Activated CD8-positive, alpha-beta memory T cell treated with anti-CD3 and anti-CD28 coated beads, Interleukin-2, amount 50 U/mL, for 24 hours (primary cell): Measurements from ENCODE around the gene DCTD.

ENCODE experiments used
- DNase-seq: peaks from one replicate; pipeline ENCODE4 v3.0.0-alpha.2; 2020; ENCODE audit errors: extremely low read depth

DCTD gene

GRCh38 chr4:182917182-182918043 is at the start of gene DCTD:
TSS of gene DCTD (minus strand) at chr4:182917386. CDS start at chr4:182915568, 1,818 bp downstream.
- DNase-seq = peak; percentile 39

- no peak for DNase-seq
Observed at GRCh38 chr4:182960746-182961145, 43.6 kb upstream of the DCTD start.

- DNase-seq = no peak
Observed at GRCh38 chr4:182960228-182960627, 43.0 kb upstream of the DCTD start.

- DNase-seq = no peak
Observed at GRCh38 chr4:182955411-182955810, 38.2 kb upstream of the DCTD start.

- no peak for DNase-seq
Observed at GRCh38 chr4:182944484-182945213, 27.5 kb upstream of the DCTD start.

- DNase-seq = no peak
Observed at GRCh38 chr4:182939680-182940079, 22.5 kb upstream of the DCTD start.

GRCh38 chr4:182938205-182938645 is 21.0 kb upstream of the DCTD start:
- peak; percentile 27 for DNase-seq

GRCh38 chr4:182937268-182938204 is 20.4 kb upstream of the DCTD start:
- no peak for DNase-seq

- DNase-seq = no peak
Observed at GRCh38 chr4:182932651-182933050, 15.5 kb upstream of the DCTD start.

- DNase-seq = no peak
Observed at GRCh38 chr4:182931691-182932345, 14.6 kb upstream of the DCTD start.

- DNase-seq = no peak
Observed at GRCh38 chr4:182930889-182931288, 13.7 kb upstream of the DCTD start.

- no peak for DNase-seq
Observed at GRCh38 chr4:182929296-182929695, 12.1 kb upstream of the DCTD start.

- no peak for DNase-seq
Observed at GRCh38 chr4:182928061-182928460, 10.9 kb upstream of the DCTD start.

- no peak for DNase-seq
Observed at GRCh38 chr4:182927505-182927904, 10.3 kb upstream of the DCTD start.

GRCh38 chr4:182925855-182926254 is 8.7 kb upstream of the DCTD start:
- no peak for DNase-seq

GRCh38 chr4:182925298-182925757 is 8.1 kb upstream of the DCTD start:
- no peak for DNase-seq

GRCh38 chr4:182924497-182924896 is 7.3 kb upstream of the DCTD start:
- no peak for DNase-seq

GRCh38 chr4:182923796-182924340 is 6.7 kb upstream of the DCTD start:
- DNase-seq = no peak

- DNase-seq = no peak
Observed at GRCh38 chr4:182923366-182923765, 6.2 kb upstream of the DCTD start.

- no peak for DNase-seq
Observed at GRCh38 chr4:182922501-182923284, 5.5 kb upstream of the DCTD start.
